Activated T-helper 9 cell treated with anti-CD3 and anti-CD28 coated beads, Interleukin-2, amount 50 U/mL, for 16 hours (primary cell): Measurements from ENCODE around the gene ZNF441.
A peak's percentile ranks its signal among the peaks of the same experiment; 100 is the strongest.
"Not testable (repeated sequence)": the region's sequence is repeated elsewhere in the genome, so short reads cannot be mapped to it uniquely, and the experiment has no call there.

Experiments
- DNase-seq: peaks from one replicate; pipeline ENCODE4 v3.0.0-alpha.2; 2020; ENCODE audit warnings: low read depth

Gene ZNF441

DNA sequence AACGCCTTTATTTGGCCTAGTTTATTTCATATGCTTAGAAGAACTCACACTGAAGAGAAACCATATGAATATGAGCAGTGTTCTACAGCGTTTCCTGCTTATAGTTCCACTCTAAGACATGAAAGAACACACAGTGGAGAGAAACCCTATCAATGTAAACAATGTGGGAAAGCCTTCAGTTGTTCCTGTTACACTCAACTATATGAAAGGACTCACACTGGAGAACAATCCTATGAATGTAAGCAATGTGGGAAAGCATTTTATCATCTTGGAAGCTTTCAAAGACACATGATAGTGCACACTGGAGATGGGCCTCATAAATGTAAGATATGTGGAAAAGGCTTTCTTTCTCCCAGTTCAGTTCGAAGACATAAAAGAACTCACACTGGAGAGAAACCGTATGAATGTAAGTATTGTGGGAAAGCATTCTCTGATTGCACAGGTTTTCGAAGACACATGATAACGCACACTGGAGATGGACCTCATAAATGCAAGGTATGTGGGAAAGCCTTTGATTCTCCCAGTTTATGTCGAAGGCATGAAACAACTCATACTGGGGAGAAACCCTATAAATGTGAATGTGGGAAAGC is 13.7 kb downstream of the ZNF441 start:
- no peak for DNase-seq

DNA sequence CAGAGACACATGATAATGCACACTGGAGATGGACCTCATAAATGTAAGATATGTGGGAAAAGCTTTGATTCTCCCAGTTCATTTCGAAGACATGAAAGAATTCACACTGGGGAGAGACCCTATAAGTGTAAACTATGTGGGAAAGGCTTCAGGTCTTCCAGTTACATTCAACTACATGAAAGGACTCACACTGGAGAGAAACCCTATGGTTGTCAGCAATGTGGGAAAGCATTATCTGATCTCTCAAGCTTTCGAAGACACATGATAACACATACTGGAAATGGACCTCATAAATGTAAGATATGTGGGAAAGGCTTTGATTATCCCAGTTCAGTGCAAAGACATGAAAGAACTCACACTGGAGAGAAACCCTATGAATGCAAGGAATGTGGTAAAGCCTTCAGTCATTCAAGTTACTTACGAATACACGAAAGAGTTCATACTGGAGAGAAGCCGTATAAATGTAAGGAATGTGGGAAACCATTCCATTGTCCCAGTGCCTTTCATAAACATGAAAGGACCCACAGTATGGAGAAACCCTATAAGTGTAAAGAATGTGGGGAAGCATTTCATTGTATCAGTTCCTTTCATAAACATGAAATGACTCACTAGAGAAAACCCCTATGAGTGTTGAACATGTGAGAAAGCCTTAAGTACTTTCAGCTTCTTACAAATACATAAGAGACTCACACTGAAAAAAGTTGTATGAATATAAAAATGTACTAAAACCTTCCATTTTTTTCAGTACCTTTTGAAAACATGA is 14.7 kb downstream of the ZNF441 start:
- no peak for DNase-seq

DNA sequence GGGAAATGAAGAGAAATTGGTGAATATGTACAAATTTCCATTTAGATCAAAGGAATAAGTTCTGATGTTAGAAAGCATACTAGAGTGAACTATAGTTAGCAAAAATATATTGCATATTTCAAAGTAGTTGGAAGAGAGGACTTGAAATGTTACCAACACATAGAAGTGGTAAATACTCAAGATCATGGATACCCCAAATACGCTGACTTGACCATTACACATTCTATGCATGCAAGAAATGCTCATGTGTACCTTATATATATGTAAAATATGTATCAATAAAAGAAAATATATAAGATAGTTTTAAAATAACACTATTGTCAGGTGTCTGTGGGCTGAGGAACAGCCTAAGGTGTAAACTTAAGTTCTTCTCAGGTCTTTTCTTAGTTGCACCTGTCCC is 17.0 kb downstream of the ZNF441 start:
- DNase-seq = no peak

DNA sequence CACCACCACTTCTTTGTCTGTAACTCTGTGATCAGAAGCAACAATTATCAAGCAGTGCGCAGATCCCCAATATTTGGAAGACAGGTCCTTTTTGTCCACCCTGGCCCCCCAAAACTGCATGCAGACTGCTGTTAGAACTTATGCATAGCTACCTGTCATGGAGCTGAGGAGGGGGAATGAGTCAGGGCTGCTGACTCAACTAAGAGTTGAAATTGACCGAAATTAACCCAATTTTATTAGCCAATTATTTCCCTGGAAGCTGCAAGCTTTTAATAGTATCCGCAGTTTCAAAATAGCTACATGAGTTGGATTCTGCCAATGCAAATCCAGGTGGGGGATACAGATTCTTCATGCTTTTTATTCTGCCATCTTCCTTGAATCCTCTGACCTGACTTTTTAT is 17.6 kb downstream of the ZNF441 start:
- no peak for DNase-seq

DNA sequence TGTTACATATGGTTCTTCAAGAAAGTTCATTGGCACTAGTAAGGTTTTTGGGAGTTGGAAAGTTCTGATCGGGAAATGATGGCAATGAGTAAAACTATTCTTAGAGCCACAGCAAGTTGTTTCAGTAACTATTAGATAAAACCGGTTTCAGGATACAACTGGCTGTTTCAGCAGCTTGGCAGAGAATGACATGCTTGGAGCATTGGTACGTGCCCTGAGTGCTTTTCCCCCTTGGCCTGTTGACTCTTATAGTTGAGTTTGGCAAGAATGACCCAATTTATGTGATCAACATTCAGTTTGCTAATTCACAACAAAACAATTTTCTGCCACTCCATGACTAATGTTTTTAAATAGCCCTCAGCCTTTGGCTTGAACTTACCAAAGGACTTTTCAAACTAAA is 20.7 kb downstream of the ZNF441 start:
- no peak for DNase-seq

DNA sequence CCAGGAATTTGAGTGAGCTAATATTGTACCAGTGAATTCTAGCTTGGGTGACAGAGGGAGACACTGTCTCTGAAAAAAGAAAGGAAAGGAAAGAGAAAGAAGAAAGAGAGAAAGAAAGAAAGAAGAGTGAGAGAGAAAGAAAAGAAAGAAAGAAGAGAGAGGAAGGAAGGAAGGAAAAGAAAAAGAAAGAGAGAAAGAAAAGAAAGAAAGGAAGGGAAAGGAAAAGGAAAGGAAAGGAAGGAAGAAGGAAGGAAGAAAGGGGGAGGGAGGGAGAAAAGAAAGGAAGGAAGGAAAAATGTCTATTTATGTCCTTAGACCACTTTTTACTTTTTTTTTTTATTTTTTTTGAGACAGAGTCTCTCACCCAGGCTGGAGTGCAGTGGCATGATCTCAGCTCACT is 26.1 kb downstream of the ZNF441 start:
- DNase-seq = no peak

DNA sequence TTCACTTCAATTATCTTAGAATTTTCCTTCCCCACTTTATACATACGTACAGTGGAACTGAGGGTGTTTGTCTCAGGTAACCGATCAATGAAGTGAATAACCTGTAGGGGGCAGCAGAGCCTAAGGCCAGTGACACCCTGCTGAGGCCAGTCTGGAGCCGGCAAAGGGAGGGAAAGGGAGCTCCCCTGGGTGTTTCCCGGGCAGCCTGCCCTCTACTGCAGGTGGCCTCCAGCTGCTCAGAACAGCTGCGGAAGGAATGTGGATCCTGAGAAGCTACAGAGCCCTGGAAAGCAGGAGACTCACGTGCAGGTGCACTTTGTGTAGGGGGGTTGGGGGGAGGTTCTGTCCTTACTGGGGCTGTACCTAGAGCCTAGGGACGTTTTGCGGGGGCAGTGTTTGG is 30.7 kb downstream of the ZNF441 start:
- DNase-seq = peak; percentile 47

DNA sequence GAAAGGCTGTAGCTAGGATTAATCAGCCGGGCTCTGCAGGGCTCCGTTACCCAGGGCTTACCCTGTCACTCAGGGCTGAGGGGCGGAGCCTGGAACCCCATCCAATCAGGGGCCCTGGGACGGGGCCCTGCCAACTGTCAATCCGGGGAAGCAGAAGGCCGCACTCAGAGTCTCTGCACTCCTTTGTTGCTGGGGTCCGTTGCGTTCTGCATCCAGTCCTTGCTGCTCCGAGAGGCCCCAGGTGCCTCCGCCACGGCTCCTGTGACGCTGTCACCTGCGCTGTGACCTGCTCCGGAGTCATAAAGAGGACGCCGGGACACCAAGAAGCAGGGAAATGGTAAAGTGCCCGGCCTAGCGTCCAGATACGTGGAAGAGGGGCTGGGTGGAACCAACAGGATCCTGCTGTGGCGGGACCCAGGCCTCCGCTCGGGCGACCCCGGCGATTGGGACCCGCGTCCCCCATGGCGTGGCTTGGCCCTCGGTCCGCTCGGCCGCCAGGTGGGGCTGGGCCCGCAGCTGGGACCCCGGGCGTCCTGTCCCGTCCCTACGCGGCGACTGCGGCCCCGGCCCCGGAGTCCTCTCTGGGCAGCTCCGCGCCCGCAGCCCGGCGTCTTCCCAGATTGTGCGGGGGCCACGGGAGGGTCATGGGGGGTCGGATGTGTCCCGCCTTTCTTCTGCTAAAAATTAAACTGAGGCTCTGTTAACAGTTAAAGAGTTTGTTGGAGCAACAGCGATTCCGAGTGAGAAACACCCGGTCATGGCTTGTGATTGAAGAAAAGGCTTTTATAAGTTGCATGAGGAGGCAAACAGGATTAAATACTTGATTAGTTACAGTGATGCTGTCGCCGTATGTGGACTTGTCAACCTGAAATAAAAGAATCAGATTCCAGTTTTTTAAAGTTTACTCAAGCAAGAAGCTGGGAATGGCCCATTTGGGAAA is 31.9 kb downstream of the ZNF441 start, which contains the start of gene ZNF491:
Gene ZNF491, plus strand, starts transcription at position 133 of the 940 bp plus-strand sequence. CDS start 7,431 bp downstream, outside the sequence.
- DNase-seq = peak; percentile 70

DNA sequence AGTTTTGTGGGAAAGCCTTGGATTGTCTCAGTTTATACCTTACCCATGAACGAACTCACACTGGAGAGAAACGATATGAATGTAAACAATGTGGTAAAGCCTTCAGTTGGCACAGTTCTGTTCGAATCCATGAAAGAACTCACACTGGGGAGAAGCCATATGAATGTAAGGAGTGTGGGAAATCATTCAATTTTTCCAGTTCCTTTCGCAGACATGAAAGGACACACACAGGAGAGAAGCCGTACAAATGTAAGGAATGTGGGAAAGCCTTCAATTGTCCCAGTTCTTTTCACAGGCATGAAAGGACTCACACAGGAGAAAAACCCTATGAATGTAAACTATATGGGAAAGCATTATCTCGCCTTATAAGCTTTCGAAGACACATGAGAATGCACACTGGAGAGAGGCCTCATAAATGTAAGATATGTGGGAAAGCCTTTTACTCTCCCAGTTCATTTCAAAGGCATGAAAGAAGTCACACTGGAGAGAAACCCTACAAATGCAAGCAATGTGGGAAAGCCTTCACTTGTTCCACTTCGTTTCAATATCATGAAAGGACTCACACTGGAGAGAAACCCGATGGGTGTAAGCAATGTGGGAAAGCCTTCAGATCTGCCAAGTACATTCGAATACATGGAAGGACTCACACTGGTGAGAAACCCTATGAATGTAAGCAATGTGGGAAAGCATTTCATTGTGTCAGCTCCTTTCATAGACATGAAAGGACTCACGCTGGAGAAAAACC is 39.7 kb downstream of the ZNF441 start:
- no peak for DNase-seq

DNA sequence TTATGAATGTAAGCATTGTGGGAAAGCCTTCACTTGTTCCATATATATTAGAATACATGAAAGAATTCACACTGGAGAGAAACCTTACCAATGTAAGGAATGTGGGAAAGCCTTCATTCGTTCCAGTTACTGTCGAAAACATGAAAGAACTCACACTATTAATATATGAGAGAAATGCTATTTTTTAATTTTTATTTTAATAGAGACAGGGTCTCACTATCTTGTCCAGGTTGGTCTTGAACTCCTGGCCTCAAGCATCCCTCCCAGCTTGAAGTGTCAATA is 40.2 kb downstream of the ZNF441 start:
- no peak for DNase-seq

DNA sequence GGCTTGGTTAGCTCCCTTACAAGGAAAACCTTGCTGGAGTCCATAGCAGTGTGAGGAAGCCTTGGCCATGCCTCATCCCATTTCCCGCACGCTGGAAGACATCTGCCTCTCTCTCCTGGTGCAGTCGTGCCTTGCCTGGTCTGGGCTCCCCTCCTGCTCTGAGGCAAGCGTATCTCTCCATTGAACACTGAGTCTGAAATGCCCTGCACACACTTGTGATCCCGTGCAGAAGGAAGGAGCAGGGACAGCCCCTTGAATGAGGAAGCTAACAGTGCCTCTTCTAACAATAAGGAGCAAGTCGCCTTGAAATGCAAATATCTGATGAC is 46.9 kb downstream of the ZNF441 start:
- DNase-seq = no peak

DNA sequence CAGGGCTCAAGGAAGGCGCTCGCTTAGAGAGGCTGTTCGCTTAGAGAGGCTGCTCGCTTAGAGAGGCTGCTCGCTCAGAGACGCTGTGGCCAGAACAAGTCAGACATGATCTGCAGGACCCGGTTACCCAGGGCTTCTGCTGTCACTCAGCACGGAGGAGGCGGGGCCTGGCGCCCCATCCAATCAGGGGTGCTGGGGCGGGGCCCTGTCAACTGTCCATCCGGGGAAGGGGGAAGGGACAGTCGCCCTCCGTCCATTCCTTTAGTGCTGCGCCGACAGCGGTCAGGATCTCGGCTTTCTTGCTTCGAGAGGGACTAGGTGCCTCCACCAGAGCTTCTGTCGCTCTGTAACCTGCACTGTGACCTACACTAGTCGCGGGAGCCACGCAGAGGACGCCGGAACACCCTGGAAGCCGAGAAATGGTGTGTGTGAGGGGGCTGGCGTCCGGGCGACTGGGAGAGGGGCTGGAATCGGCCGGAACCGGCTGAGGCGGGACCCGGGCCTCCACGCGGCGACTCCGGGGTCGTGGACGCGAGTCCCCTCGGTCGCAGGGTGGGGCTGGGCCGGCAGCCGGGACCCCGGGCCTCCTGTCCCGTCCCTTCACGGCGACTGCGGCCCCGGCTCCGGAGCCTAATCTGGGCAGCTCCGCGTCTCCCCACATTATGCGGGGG is 47.4 kb downstream of the ZNF441 start, which contains the start of gene ZNF440:
Gene ZNF440, plus strand, starts transcription at position 245 of the 671 bp plus-strand sequence. Its CDS starts 175 bp downstream, at position 420.
- peak; percentile 78 for DNase-seq

DNA sequence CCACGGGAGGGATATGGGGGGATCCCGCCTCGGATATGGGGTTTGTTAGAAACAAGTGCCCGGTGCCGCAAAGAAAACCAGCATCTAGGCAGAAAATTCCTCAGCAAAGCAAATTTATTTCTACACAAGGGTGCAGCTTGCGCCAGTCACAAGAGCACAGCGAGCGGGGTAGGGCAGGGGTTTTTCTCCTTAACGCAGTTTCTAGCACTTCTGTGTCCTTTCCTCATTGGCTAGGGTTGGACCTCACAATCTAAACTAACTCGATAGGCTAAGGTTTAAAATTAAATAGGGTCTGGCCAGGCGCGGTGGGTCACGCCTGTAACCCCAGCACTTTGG is 47.9 kb downstream of the ZNF441 start:
- DNase-seq = no peak

DNA sequence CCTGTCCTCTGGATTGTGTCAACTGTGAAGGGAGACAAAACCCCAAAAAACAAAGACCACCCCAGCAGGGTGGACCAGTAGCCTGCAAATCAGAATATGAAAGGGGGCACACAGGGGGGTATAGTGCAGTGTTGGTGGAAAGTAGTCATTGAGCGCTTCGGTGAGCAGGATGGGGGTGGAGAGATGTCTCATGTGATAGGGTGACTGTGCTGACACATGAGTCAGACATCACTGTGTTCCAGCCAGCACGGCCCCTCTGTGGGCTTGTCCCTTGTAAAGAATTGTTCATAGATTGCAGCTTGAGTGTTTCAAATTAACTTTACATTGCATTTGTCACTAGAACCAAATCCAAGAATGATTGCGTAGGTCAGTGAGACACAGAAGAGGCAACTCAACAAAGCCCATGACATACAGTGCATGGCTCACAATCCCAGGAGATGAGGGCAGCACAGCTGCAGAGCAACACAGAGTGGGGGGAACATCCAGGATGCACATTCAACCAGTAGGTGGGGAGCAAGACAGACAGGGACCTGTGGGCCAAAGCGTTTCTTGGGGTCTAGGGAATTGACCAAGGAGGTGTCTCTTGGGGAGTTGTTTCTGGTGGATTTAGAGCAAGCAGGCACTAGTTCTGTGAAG is 54.8 kb downstream of the ZNF441 start:
- DNase-seq = no peak

DNA sequence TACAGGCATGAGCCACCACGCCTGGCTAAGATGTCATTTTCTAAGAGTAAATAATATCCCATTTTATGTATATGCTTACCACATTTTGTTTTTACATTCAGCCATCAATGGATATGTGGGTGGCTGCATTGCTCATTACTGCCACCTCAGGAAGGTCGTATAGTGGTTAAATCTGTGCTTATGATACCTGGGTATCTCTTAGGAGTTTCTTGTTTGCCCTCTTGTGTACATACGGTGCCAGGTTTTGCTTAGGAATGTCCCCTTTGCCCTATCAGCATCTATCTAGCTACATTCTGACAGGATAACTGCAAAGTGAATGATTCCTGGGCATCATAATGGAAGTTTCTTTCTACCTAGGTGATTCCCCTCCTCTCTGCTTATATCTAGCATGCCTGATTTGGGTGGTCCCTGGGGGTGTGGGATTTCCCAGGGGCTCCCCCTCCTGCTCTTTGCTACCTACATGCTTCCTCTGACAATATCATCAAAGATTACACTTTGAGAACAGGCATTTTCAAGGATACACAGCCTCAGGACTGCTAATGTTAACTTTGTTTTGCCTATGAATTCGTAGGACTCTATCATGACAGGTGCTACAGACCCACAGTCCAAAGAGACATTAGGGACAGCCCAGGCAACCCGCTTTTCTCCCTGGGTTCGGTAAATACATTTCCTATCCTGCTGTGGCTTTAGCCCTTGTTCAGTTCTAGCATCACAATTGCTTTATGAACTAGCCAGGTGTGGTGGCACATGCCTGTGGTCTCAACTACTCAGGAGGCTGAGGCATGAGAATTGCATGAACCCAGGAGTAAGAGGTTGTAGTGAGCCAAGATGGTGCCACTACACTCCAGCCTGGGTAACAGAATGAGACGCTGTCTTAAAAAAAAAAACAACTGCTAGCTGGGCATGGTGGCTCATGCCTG is 62.4 kb downstream of the ZNF441 start:
- not testable (repeated sequence) for DNase-seq

DNA sequence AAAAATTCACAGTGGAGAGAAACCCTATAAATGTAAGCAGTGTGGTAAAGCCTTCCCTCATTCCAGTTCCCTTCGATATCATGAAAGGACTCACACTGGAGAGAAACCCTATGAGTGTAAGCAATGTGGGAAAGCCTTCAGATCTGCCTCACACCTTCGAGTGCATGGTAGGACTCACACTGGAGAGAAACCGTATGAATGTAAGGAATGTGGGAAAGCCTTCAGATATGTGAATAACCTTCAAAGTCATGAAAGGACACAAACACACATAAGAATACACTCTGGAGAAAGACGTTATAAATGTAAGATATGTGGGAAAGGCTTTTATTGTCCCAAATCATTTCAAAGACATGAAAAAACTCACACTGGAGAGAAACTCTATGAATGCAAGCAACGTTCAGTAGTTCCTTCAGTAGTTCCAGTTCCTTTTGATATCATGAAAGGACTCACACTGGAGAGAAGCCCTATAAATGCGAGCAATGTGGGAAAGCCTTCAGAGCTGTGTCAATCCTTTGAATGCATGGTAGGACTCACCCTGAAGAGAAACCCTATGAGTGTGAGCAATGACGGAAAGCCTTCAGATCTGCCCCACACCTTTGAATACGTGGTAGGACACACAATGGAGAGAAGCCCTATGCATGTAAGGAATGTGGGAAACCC is 65.6 kb downstream of the ZNF441 start:
- no peak for DNase-seq

DNA sequence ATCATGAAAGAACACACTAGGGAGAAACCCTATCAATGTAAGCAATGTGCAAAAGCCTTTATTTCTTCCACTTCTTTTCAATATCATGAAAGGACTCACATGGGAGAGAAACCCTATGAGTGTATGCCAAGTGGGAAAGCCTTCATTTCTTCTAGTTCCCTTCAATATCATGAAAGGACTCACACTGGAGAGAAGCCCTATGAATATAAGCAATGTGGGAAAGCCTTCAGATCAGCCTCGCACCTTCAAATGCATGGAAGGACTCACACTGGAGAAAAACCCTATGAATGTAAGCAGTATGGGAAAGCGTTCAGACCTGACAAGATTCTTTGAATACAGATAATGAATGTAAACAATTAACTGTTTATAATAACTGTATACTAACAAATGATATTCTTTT is 66.7 kb downstream of the ZNF441 start:
- no peak for DNase-seq
